Astrocyte (in vitro differentiated cells and primary cell): Measurements from ENCODE around the gene HMCN2. TPM values are rescaled to one million over a fixed set of nuclear protein-coding genes. Genes with fewer than 3 reads are reported as not detected.

Experiments
- DNase-seq: peaks from one replicate; pipeline ENCODE4 v3.0.0-alpha.2; 2010; ENCODE audit warnings: low read depth
- FAIRE-seq: peaks from 2 replicates; lab custom pipeline; 2011; peaks lifted over from hg19 to GRCh38; lab: Jason Lieb, UNC
- H2AFZ ChIP-seq: 2 replicates; pipeline ENCODE4 v1.6.0; 2012; ENCODE audit warnings: low read depth, low read length, inconsistent platforms
- H3K27ac ChIP-seq: 2 replicates; pipeline ENCODE4 v1.5.1; 2011; ENCODE audit warnings: low read depth, low read length, inconsistent platforms
- H3K27me3 ChIP-seq: 2 replicates; pipeline ENCODE4 v1.6.0; 2011; ENCODE audit warnings: low read length, inconsistent platforms; ENCODE audit not compliant: insufficient read depth
- H3K36me3 ChIP-seq: 2 replicates; pipeline ENCODE4 v1.5.1; 2011; ENCODE audit warnings: low read length, inconsistent platforms; ENCODE audit not compliant: insufficient read depth
- H3K4me1 ChIP-seq: 2 replicates; pipeline ENCODE4 v1.5.1; 2011; ENCODE audit warnings: low read length, inconsistent platforms; ENCODE audit not compliant: insufficient read depth
- H3K4me2 ChIP-seq: 2 replicates; pipeline ENCODE4 v1.6.0; 2012; ENCODE audit warnings: low read length, inconsistent platforms
- H3K4me3 ChIP-seq: 2 replicates; pipeline ENCODE4 v1.5.1; 2011; ENCODE audit warnings: low read depth, mild to moderate bottlenecking, low read length, inconsistent platforms; ENCODE audit not compliant: insufficient read depth
- H3K79me2 ChIP-seq: 2 replicates; pipeline ENCODE4 v1.6.0; 2012; ENCODE audit warnings: mild to moderate bottlenecking, low read length, inconsistent platforms; ENCODE audit not compliant: insufficient read depth
- H3K9ac ChIP-seq: 2 replicates; pipeline ENCODE4 v1.6.0; 2012; ENCODE audit warnings: mild to moderate bottlenecking, low read length, inconsistent platforms
- H3K9me3 ChIP-seq: 2 replicates; pipeline ENCODE4 v1.5.1; 2012; ENCODE audit warnings: low read depth, mild to moderate bottlenecking, low read length, inconsistent platforms; ENCODE audit not compliant: insufficient read depth
- H4K20me1 ChIP-seq: 2 replicates; pipeline ENCODE4 v1.6.0; 2012; ENCODE audit warnings: low read length, inconsistent platforms; ENCODE audit not compliant: insufficient read depth
- H3K27ac Mint-ChIP-seq: one replicate; pipeline ENCODE4 v1.8.0; 2021; ENCODE audit warnings: mild to moderate bottlenecking, mixed read lengths; ENCODE audit not compliant: unreplicated experiment
- H3K27me3 Mint-ChIP-seq: one replicate; pipeline ENCODE4 v1.8.0; 2021; ENCODE audit warnings: low read depth, mixed read lengths; ENCODE audit not compliant: unreplicated experiment
- H3K36me3 Mint-ChIP-seq: one replicate; pipeline ENCODE4 v1.8.0; 2021; ENCODE audit warnings: low read depth, mixed read lengths; ENCODE audit not compliant: unreplicated experiment
- H3K4me1 Mint-ChIP-seq: one replicate; pipeline ENCODE4 v1.8.0; 2021; ENCODE audit warnings: low read depth, mixed read lengths; ENCODE audit not compliant: unreplicated experiment
- H3K4me3 Mint-ChIP-seq: one replicate; pipeline ENCODE4 v1.8.0; 2021; ENCODE audit warnings: mild to moderate bottlenecking, moderate library complexity, mixed read lengths; ENCODE audit not compliant: unreplicated experiment
- H3K9me3 Mint-ChIP-seq: one replicate; pipeline ENCODE4 v1.8.0; 2021; ENCODE audit warnings: mild to moderate bottlenecking, mixed read lengths; ENCODE audit not compliant: unreplicated experiment
- CTCF ChIP-seq: IDR thresholded peaks from 2 replicates; pipeline ENCODE4 v1.5.1; 2011; ENCODE audit warnings: low read depth, mild to moderate bottlenecking, inconsistent platforms, low read length, moderate library complexity; ENCODE audit not compliant: insufficient read depth
- EZH2 ChIP-seq: IDR thresholded peaks from 2 replicates; pipeline ENCODE4 v1.6.1; 2012; ENCODE audit warnings: mild to moderate bottlenecking, low read length, inconsistent platforms; ENCODE audit not compliant: insufficient read depth
- total RNA-seq: library from RNA; stranded (reverse); gene quantifications from 2 replicates; pipeline ENCODE4 v1.2.1, GENCODE V29; 2021

HMCN2 gene
- total RNA-seq, 1 donor from 2014 or later, result 1.6 TPM

GRCh38 chr9:130298662-130299279 is 33.2 kb downstream of the HMCN2 start:
- Histone ChIP-seq H3K4me1 (peaks cover 2% of the 10 kb centered on the region), H3K79me2 (no peaks in the 10 kb centered on the region), H3K4me2 (no peak overlapping the region), H3K9ac (no peak overlapping the region), H4K20me1 (no peaks in the 10 kb centered on the region), H3K9me3 (no peaks in the 10 kb centered on the region), H3K27me3 (peaks cover 3% of the 10 kb centered on the region), H2AFZ (no peak overlapping the region), H3K27ac (no peak overlapping the region), H3K4me3 (no peak overlapping the region), H3K36me3 (no peaks in the 10 kb centered on the region)
- Mint-ChIP-seq H3K4me3 (no peak overlapping the region), H3K9me3 (peaks cover 4% of the 10 kb centered on the region), H3K27ac (no peak overlapping the region), H3K36me3 (no peaks in the 10 kb centered on the region), H3K4me1 (peaks cover 17% of the 10 kb centered on the region), H3K27me3 (peaks cover 49% of the 10 kb centered on the region)
- FAIRE-seq (no peak), DNase-seq (no peak)
- TF ChIP-seq EZH2, result no peak
- no peak for TF ChIP-seq CTCF

- Histone ChIP-seq H3K27me3 (no peaks in the 10 kb centered on the region), H2AFZ (no peak overlapping the region), H3K4me2 (no peak overlapping the region), H3K27ac (no peak overlapping the region), H4K20me1 (no peaks in the 10 kb centered on the region), H3K9me3 (no peaks in the 10 kb centered on the region), H3K9ac (no peak overlapping the region), H3K4me1 (peaks cover 2% of the 10 kb centered on the region), H3K4me3 (no peak overlapping the region), H3K36me3 (no peaks in the 10 kb centered on the region), H3K79me2 (no peaks in the 10 kb centered on the region)
- Mint-ChIP-seq H3K27ac (no peak overlapping the region), H3K9me3 (peaks cover 4% of the 10 kb centered on the region), H3K36me3 (no peaks in the 10 kb centered on the region), H3K4me3 (no peak overlapping the region), H3K4me1 (peaks cover 22% of the 10 kb centered on the region), H3K27me3 (peaks cover 45% of the 10 kb centered on the region)
- no peak for FAIRE-seq
- TF ChIP-seq CTCF (no peak), EZH2 (no peak)
- DNase-seq, result no peak
Observed at GRCh38 chr9:130299785-130300615, 34.4 kb downstream of the HMCN2 start.
